A549 (cell line): ENCODE measurements around the gene LIPA. TPM values are rescaled to one million over a fixed set of nuclear protein-coding genes. Genes with fewer than 3 reads are reported as not detected.

Source experiments
- ATAC-seq, 2 experiments: fragments of 200-7000 bp in 1 of 2; fragments of >200 bp in 1 of 2; cut with Nextera tagmentation in 1 of 2; cut with Tn5 transposase in 1 of 2; 3 replicates each; pipeline versions ENCODE4 v1.8.0 to v1.9.1; 2018 to 2020; ENCODE audit warnings: mild to moderate bottlenecking in 1 of 2, moderate library complexity in 1 of 2
- CTCF ChIA-PET: fragments of 300-600 bp; sonication (Branson Sonifier 250); formaldehyde crosslinking; extraction: SDS; loops from one replicate; lab custom pipeline; 2021; ENCODE audit warnings: antibody characterized with exemption, inconsistent platforms; lab: Yijun Ruan, JAX
- POLR2A ChIA-PET: fragments of 350-600 bp; formaldehyde crosslinking; extraction: SDS; loops from one replicate; lab custom pipeline; 2021; ENCODE audit warnings: antibody characterized with exemption, inconsistent platforms; lab: Yijun Ruan, JAX
- DNase-seq, 2 experiments: peaks; one replicate each; pipeline versions ENCODE4 v3.0.0 to v3.0.0-alpha.2; 2011 to 2016; ENCODE audit warnings: low read depth in 1 of 2, low spot score in 1 of 2
- FAIRE-seq: peaks from 2 replicates; lab custom pipeline; 2011; peaks lifted over from hg19 to GRCh38; lab: Jason Lieb, UNC
- H3K27ac ChIP-seq, 2 experiments: fragments of >200 bp; sonication (Bioruptor Twin); formaldehyde crosslinking; 3 replicates each; pipeline ENCODE4 v1.5.1; 2016 to 2017
- H3K4me1 ChIP-seq: fragments of >200 bp; sonication (Bioruptor Twin); formaldehyde crosslinking; 3 replicates; pipeline ENCODE4 v1.6.1; 2016
- H3K4me2 ChIP-seq: fragments of >200 bp; sonication (Bioruptor Twin); formaldehyde crosslinking; 3 replicates; pipeline ENCODE4 v1.6.1; 2016
- H3K4me3 ChIP-seq: fragments of >200 bp; sonication (Bioruptor Twin); formaldehyde crosslinking; 3 replicates; pipeline ENCODE4 v1.5.1; 2016
- H3K9me3 ChIP-seq: fragments of >200 bp; sonication (Bioruptor Twin); formaldehyde crosslinking; 3 replicates; pipeline ENCODE4 v1.6.1; 2016
- CBX2 ChIP-seq: fragments of 200-600 bp; sonication (generic); IDR thresholded peaks from 2 replicates; pipeline ENCODE4 v1.6.1; 2016; ENCODE audit warnings: low read depth, mild to moderate bottlenecking, borderline replicate concordance
- CEBPB ChIP-seq, 2 experiments: fragments of >200 bp in 1 of 2; sonication (Bioruptor Twin) in 1 of 2; formaldehyde crosslinking in 1 of 2; IDR thresholded peaks; 2 replicates each; pipeline ENCODE4 v1.6.1; 2012 to 2016
- CHD4 ChIP-seq: fragments of 200-600 bp; sonication (generic); IDR thresholded peaks from 2 replicates; pipeline ENCODE4 v1.6.1; 2016; ENCODE audit warnings: antibody characterized with exemption, mild to moderate bottlenecking, borderline replicate concordance
- E2F6 ChIP-seq: IDR thresholded peaks from 2 replicates; pipeline ENCODE4 v1.6.1; 2012; ENCODE audit warnings: low read depth, borderline replicate concordance
- ELK1 ChIP-seq: fragments of 150-350 bp; IDR thresholded peaks from 2 replicates; pipeline ENCODE4 v1.6.1; 2014; ENCODE audit warnings: low read depth, mild to moderate bottlenecking, low read length
- EP300 ChIP-seq, 2 experiments: fragments of >200 bp; sonication (Bioruptor Twin); formaldehyde crosslinking; IDR thresholded peaks; 2 replicates in 1 of 2; 3 replicates in 1 of 2; pipeline ENCODE4 v1.6.1; 2016 to 2017
- HEYL ChIP-seq: fragments of 250-450 bp; sonication (Bioruptor Pico); IDR thresholded peaks from 2 replicates; pipeline ENCODE4 v1.8.0; 2021; ENCODE audit warnings: mild to moderate bottlenecking, moderate library complexity
- MAZ ChIP-seq: fragments of 150-350 bp; IDR thresholded peaks from 2 replicates; pipeline ENCODE4 v1.6.1; 2014; ENCODE audit warnings: antibody characterized with exemption, low read depth, low read length, borderline replicate concordance
- NR3C1 ChIP-seq: fragments of >200 bp; sonication (Bioruptor Twin); formaldehyde crosslinking; IDR thresholded peaks from 3 replicates; pipeline ENCODE4 v1.6.1; 2017
- PHF8 ChIP-seq: fragments of 200-600 bp; sonication (generic); IDR thresholded peaks from 2 replicates; pipeline ENCODE4 v1.6.1; 2016; ENCODE audit warnings: low read depth, mild to moderate bottlenecking, antibody characterized with exemption, moderate library complexity, borderline replicate concordance
- RAD21 ChIP-seq, 2 experiments: fragments of >200 bp in 1 of 2; sonication (Bioruptor Twin) in 1 of 2; formaldehyde crosslinking in 1 of 2; IDR thresholded peaks in 1 of 2; conservative IDR thresholded peaks in 1 of 2; 2 replicates in 1 of 2; 3 replicates in 1 of 2; pipeline ENCODE4 v1.6.1; 2012 to 2018; ENCODE audit warnings: inconsistent platforms in 1 of 2
- RARB ChIP-seq: fragments of 250-450 bp; sonication (Bioruptor Pico); IDR thresholded peaks from 2 replicates; pipeline ENCODE4 v1.8.0; 2021; ENCODE audit warnings: mild to moderate bottlenecking, moderate library complexity
- REST ChIP-seq: fragments of 200-600 bp; sonication (generic); IDR thresholded peaks from 2 replicates; pipeline ENCODE4 v1.6.1; 2016; ENCODE audit warnings: antibody characterized with exemption, mild to moderate bottlenecking, moderate library complexity
- TFCP2L1 ChIP-seq: fragments of 250-450 bp; sonication (Bioruptor Pico); IDR thresholded peaks from 2 replicates; pipeline ENCODE4 v1.5.0; 2021; ENCODE audit warnings: mild to moderate bottlenecking
- ZFP36 ChIP-seq: fragments of 450-650 bp; IDR thresholded peaks from 2 replicates; pipeline ENCODE4 v1.6.1; 2014; ENCODE audit warnings: borderline replicate concordance; ENCODE audit not compliant: partially characterized antibody
- ZSCAN20 ChIP-seq: fragments of 250-450 bp; sonication (Bioruptor Pico); IDR thresholded peaks from 2 replicates; pipeline ENCODE4 v1.8.0; 2022; ENCODE audit warnings: mild to moderate bottlenecking, moderate library complexity
- WGBS: methylation state at CpG from one replicate; pipeline ENCODE4 v1.1.6; 2017; ENCODE audit errors: missing lambda C conversion rate; 5-methylcytosine and 5-hydroxymethylcytosine counted together
- polyA plus RNA-seq, 4 experiments: library from polyadenylated mRNA; depleted of rRNA in 3 of 4; stranded (reverse); fragments of >200 nt; fragmentation: RNase III in 1 of 4; extraction: RNeasy Plus Mini Kit Qiagen cat#74134 plus additional on column Dnase treatment in 1 of 4; gene quantifications; 2 replicates in 3 of 4; 3 replicates in 1 of 4; pipeline ENCODE4 v1.2.3, GENCODE V29; 2011 to 2017
- TF ChIP-seq, protein P1 (sequence below): fragments of 250-450 bp; sonication (Bioruptor Pico); IDR thresholded peaks from 2 replicates; pipeline ENCODE4 v1.5.0; 2021; ENCODE audit warnings: mild to moderate bottlenecking, moderate library complexity, borderline replicate concordance
- TF ChIP-seq, protein P2 (sequence below): IDR thresholded peaks from 2 replicates; pipeline ENCODE4 v1.6.1; 2012

The LIPA gene
- polyA plus RNA-seq, 2 of the 4 experiments (the other 2 are of a cell fraction): 51.2 to 80.2 TPM

DNA sequence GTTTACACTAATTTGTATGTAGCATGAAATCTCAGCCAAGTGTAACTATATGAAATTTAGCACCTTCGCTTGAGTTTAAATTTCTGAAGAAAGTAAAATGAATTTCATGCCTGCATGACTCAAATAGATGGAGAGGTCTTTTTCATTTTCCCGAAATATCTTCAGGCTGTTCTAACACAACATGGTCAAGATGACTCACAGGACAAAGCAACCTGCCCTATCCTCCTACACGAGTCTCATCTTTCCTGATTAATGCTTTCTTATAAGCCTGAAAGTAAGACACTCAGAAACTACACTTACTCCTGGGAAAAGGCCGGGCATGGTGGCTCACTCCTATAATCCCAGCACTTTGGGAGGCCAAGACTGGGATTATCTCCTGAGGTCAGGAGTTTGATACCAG, 85.7 kb downstream of the LIPA start (continued):
- TF ChIP-seq, protein P1, sequence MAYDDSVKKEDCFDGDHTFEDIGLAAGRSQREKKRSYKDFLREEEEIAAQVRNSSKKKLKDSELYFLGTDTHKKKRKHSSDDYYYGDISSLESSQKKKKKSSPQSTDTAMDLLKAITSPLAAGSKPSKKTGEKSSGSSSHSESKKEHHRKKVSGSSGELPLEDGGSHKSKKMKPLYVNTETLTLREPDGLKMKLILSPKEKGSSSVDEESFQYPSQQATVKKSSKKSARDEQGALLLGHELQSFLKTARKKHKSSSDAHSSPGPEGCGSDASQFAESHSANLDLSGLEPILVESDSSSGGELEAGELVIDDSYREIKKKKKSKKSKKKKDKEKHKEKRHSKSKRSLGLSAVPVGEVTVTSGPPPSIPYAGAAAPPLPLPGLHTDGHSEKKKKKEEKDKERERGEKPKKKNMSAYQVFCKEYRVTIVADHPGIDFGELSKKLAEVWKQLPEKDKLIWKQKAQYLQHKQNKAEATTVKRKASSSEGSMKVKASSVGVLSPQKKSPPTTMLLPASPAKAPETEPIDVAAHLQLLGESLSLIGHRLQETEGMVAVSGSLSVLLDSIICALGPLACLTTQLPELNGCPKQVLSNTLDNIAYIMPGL (CRISPR knock-in tag): no peak
- TF ChIP-seq CBX2 (no peak), ZSCAN20 (CRISPR knock-in tag) (no peak), E2F6 (no peak), MAZ (no peak), NR3C1 (no peak), PHF8 (no peak), CHD4 (no peak)

- POLR2A ChIA-PET: no interaction called here
- H3K4me1 ChIP-seq: no peaks in the 10 kb centered on the region
- no peak for FAIRE-seq
Measured at GRCh38 chr10:89164920-89165319, 86.7 kb downstream of the LIPA start.

More at GRCh38 chr10:89164920-89165319, 86.7 kb downstream of the LIPA start:
- no peak overlapping the region for H3K4me2 ChIP-seq
- no peak for TF ChIP-seq HEYL (CRISPR knock-in tag)
- no peak for TF ChIP-seq MAZ
- TF ChIP-seq, protein P2, sequence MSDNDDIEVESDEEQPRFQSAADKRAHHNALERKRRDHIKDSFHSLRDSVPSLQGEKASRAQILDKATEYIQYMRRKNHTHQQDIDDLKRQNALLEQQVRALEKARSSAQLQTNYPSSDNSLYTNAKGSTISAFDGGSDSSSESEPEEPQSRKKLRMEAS: no peak
- no peak for TF ChIP-seq REST
- TF ChIP-seq ELK1: no peak
- no peak for TF ChIP-seq ZFP36
- no peak for TF ChIP-seq ZSCAN20 (CRISPR knock-in tag)
- no peak for TF ChIP-seq RAD21 (conservative IDR thresholded peaks at IDR 0.05 in 1 of 2, IDR thresholded peaks at IDR 0.05 in 1 of 2)
- no peak for TF ChIP-seq EP300 (IDR thresholded peaks at IDR 0.05)
- TF ChIP-seq TFCP2L1 (CRISPR knock-in tag): no peak
- no peak for TF ChIP-seq RARB (CRISPR knock-in tag)
- TF ChIP-seq CEBPB (IDR thresholded peaks at IDR 0.05): no peak
- H3K4me3 ChIP-seq: no peak overlapping the region
- H3K9me3 ChIP-seq: no peaks in the 10 kb centered on the region
- WGBS: 36% methylated on average over 4 of the region's 4 CpGs
- CTCF ChIA-PET: interaction anchor here (0.6 kb wide), 1 partner anchor 43 kb away, joined by 3 read pairs; the partner anchor contains the start of gene CH25H
- H3K27ac ChIP-seq: no peak overlapping the region
- no peak; a peak in 1 of 6 replicates for ATAC-seq
- DNase-seq: no peak
